Endothelial cell of hepatic sinusoid (primary cell): ENCODE measurements around the gene USP49.

ENCODE experiments used
- in situ Hi-C: cut with HindIII; loops from 2 replicates; pipeline ENCODE4 v1.10.0; 2017; ENCODE audit warnings: low sequenced_read_pairs

The USP49 gene

GRCh38 chr6:41878961-41879405, 16.2 kb downstream of the USP49 start:
- in situ Hi-C loops, result no loop called here

GRCh38 chr6:41878246-41878645, 16.9 kb downstream of the USP49 start:
- in situ Hi-C loops, result no loop called here

- in situ Hi-C loops, result no loop called here
These were observed 18.0 kb downstream of the USP49 start for GRCh38 chr6:41877051-41877680.

DNA sequence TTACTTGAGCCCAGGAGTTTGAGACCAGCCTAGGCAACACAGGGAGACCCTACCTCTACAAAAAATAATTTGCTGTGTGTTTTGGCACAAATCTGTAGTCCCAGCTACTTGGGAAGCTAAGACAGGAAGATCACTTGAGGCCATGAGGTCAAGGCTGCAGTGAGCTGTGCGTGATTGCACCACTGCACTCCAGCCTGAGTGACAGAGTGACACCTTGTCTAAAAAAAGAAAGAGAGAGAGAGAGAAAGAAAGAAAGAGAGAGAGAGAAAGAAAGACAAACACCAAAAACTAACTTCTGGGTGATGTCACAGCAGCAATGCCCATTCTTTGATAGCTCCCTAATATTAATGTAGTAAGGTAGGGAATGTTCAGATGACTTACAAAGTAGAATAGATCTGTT, 20.4 kb downstream of the USP49 start:
- in situ Hi-C loops, result loop anchor here (5.0 kb wide), 3 partner anchors 58 to 93 kb away; no protein-coding TSS in a partner anchor

DNA sequence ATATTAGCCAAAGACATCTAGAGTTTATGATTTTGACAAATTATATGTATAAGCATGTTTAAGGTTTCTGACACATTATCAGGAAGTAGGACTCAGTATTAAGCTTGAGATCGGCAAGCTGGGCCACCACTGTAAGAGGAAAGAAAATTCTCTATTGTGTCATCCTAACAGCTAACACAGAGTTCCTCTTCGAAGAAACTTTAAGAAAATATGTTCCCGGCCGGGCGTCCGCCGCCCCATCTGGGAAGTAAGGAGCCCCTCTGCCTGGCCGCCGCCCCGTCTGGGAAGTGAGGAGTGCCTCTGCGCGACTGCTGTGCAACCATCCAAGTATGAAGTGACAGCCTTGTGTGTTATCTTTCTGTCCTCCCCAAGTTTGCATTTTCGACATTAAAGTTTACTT, 23.0 kb downstream of the USP49 start:
- in situ Hi-C loops, result loop anchor here (5.0 kb wide), 3 partner anchors 60 to 95 kb away; no protein-coding TSS in a partner anchor

DNA sequence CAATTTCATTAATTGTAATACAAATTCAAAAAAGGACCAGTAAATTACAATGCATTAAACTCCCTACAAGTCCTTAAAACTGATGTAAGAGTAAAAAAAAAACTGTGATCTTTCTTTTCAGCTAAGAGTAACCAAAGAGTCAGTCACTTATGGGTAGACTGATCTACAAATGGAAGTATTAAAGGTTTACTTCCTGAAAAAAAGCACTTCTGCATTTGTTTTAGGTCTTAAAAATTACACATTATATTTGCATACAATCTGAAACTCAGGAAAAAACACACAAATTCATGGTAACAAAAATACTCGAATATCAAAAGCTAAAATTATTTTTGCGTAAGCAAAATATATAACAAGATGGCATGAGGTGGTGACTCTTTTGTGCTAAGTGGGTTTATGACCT, 23.5 kb downstream of the USP49 start:
- in situ Hi-C loops, result loop anchor here (5.0 kb wide), 3 partner anchors 61 to 96 kb away; no protein-coding TSS in a partner anchor

DNA sequence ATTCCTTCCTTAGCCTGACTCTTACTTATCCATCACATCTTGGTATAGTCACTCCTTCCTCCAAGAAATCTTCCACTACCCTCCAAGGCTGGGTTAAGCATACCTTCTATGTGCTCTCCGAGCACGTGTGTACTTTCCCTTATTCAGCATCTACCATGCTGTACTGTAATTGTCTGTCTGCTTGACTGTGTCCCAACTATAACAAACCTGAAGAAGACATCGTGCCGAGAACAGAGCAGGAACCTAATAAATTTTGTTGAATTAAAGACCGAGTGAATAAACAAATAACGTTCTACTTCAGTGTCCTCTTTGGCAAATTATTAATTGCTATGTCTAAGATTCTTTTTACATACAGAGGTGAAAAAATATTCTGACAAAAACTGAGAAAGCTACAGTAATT, 35.8 kb downstream of the USP49 start:
- in situ Hi-C loops, result no loop called here

DNA sequence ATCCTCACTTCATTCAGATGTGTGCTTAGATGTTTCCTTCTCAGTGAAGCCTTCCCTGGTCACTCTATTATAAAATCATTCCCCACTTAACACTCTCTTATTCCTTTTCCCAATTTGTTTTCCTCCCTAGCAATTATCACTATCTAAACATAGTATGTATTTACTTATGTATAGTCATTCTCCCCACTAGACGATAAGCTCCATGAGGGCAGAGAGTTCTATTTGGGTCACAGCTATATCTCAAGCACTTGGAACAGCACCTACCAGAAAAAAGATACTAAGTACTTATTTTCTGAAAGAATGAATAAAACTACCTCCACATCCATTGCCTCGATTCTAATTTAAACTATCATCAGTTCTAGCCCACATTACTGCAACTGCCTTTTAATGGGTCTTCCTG, 36.5 kb downstream of the USP49 start:
- in situ Hi-C loops, result no loop called here

DNA sequence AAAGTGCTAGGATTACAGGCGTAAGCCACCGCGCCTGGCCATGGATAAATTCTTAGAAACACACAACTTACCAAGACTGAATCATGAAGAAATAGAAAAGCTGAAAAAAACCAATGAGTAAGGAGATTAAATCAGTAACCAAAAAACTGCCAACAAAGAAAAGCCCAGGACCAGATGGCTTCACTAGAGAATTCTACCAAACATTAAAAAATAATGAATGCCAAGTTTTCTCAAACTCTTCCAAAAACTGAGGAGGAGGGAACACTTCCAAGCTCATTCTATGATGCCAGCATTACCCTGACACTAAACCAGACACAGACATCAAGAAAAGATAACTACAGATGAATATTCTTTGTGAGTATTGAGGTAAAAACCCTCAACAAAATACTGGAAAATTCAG, 44.3 kb downstream of the USP49 start:
- in situ Hi-C loops, result no loop called here

- in situ Hi-C loops, result no loop called here
These were observed 48.4 kb downstream of the USP49 start for GRCh38 chr6:41846666-41847237.

- in situ Hi-C loops, result no loop called here
These were observed 52.0 kb downstream of the USP49 start for GRCh38 chr6:41843178-41843577.

GRCh38 chr6:41840326-41840725, 54.8 kb downstream of the USP49 start:
- in situ Hi-C loops, result no loop called here

- in situ Hi-C loops, result no loop called here
These were observed 58.5 kb downstream of the USP49 start for GRCh38 chr6:41836660-41837052.

DNA sequence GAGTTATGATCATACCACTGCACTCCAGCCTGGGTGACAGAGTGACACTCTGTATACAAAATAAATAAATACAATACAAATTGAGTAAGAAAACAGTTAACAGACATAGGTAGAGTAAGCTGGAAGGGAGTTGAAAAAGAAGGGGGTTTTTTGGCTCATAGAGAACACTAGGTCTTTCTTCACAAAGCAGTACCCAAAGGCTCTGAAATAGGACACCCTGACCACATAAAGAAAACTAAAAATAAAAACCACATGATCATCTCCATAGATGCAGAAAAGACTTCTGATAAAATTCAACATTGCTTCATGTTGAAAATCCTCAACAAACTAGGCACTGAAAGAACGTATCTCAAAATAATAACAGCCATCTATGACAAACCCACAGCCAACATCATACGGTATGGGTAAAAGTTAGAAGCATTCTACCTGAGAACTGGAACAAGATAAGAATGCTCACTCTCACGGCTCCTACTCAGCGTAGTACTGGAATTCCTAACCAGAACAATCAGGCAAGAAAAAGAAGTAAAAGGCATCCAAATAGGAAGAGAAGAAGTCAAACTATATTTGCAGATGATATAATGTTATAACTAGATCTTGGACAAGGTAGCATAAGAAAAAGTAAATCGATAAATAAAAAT, 59.0 kb downstream of the USP49 start:
- in situ Hi-C loops, result no loop called here

GRCh38 chr6:41832263-41832662, 62.9 kb downstream of the USP49 start:
- in situ Hi-C loops, result loop anchor here (5.0 kb wide), 1 partner anchor 40 kb away; no protein-coding TSS in a partner anchor

DNA sequence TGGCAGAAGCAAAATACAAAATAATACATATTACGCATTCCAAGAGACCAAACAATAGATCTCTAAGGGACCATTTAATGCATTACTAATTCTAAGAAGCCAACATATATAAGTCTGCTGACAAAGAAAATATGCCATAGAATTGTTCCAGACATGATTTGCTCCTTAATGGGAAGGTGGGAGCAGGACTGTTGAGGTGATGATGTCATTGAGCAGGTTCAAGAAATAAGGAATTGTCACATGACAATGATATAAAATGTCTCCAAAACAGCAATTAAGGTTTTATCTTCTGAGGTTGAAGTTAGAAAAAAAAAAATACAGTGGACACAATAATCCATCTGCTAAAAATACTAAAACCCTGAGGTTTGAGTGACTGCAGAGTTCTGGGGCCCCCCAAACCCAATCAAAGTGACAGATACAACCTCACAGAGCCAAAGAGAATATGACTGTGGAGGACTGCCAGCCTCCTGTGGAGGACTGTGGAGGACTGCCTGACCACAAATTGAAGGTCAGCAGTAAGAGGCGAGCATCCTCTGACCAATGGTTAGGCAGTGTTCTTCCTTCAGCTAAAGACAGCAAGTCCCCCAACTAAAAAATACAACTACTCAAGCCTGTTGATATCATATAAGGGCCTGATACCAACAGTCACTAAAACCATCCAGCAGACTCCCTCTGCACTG, 68.7 kb downstream of the USP49 start:
- in situ Hi-C loops, result no loop called here

DNA sequence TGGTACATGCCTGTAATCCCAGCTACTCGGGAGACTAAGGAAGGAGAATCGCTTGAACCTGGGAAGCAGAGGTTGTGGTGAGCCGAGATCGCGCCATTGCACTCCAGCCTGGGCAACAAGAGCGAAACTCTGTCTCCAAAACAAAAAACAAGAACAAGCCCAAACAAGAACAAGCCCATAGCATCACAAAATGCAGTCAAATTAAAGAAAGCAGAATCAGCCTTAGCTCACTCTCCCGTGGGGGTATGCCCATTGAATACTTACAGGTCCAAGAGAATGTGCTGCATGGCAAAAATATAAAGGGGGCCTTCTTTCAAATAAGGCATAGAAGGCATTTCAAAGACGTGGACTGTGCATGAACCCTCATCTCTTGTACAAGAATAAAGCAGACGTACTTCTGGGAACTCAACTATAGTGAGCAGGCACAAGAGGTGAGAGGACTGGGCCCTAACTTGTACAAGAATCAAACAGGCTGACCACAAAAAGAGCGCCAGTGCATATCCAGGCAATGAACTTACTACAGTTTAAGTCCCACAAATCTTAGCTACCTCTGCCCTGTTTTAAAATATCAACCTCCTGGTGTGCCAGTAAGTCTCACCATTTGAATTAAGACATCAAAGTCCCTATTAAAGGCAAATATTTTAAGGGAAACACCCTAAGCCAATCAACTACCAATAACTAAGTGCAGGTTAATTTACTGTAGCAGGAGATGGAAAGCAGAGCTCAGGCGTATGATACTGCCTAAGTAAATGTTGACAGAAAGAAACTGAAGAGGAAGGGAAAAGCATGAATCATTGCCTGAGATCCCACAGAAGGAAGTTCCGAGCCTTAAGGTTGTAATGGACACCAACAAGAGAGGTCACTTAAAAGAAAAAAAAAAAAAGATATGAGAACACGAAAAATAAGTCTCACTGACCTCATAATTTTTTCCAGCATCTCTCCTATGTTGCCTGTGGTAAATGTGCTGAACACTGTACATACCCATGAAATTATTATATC, 70.3 kb downstream of the USP49 start:
- in situ Hi-C loops, result no loop called here

DNA sequence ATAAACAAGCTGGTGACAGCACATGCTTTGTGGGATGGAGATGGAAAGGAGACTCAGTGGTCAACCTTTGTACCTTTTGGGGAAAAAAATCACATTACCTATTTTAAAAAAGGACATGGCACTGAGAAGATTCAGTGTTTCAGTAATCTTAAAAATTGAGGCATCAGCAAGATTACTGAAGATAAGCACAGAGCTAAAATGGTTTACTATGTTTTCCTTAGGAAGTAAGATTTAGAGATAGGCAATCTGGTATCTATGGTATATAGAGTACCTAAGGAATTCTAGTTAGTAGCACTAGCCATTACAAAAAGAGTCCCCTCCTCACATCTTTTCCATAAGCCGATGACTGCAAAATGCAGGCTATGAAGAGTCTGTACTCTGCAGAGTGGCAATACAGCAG, 72.0 kb downstream of the USP49 start:
- in situ Hi-C loops, result no loop called here

DNA sequence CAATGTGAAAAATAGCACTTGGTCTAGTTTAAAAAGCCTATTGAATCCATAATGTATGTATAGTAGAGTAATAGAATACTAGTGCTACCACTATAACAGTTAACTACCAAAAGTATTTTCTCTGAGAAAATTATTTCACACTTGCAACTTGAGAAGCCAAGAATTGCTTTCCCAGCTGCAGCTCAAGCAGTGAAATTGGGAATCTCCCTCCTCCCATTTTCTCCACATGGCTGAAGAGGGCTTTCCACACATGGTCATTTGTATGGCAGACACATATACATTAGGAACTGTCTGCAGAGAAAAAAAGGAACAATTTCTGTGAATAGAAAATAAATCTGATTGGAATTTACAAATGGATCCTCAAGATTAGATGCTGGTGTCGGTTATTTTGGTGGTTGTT, 73.2 kb downstream of the USP49 start:
- in situ Hi-C loops, result no loop called here

DNA sequence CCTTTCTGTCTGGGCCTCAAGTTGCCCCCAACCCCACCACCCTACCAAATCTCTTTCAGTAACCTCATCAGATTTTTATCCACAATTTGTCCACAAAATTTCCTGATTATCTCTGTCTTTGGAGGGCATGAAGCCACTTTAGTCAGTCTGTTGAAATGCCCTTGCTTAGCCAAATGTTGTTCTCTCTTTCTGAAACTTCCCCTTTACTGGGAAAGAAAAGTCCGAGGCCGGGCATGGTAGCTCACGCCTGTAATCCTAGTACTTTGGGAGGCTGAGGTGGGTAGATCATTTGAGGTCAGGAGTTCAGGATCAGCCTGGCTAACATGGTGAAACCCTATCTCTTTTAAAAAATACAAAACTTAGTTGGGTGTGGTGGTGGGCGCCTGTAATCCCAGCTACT, 73.9 kb downstream of the USP49 start:
- in situ Hi-C loops, result no loop called here
